ENCODE results near the gene SLC44A3. TPM values are rescaled to one million over a fixed set of nuclear protein-coding genes. Genes with fewer than 3 reads are reported as not detected.

The SLC44A3 gene
- total and polyA plus RNA-seq, 4 experiments from 2014 or later: 1.1 to 2.3 (median 1.9) TPM

DNA sequence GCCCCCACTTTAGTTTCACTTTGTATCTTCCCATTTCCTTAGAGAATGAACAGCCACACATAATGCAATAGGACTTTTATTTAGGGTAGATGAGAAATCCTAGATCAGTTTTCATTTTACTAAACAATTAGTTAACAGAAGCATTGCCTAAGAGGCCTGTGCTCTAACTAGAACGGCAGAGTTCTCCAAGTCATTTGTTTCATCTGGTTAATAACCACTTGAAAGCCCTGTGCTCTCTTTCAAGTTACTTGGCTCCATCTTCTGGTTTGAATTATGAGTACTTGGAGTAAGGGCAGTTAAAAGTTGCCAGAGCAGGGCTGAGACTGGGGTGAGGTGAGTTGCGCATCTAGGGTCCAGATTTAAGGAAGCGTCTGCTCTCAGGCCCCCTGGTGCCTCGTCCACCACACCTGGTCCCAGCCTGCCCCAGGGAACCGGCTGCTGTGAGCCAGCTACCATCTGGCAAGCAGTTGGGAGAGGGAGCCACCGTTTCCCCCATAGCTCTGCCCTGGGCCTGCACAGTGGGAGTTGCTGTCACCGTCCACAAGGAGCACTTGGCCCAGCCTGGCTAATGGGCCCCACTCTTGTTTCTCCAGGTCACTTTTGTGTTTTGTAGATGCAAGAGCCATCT, 18.1 kb upstream of the SLC44A3 start:
- no peak overlapping the region for H3K27ac ChIP-seq (ENCODE audit: low read depth, low read length)
- no peaks in the 10 kb centered on the region for H3K27me3 ChIP-seq (ENCODE audit: insufficient read depth, low read length)
- POLR2A ChIA-PET (ENCODE audit: partially characterized antibody): no interaction called here
- H3K36me3 ChIP-seq (ENCODE audit: insufficient read depth, low read length): no peaks in the 10 kb centered on the region
- peak overlapping the region in 7 of 8 donors; percentile 6 to 70 (median 47) for H3K4me3 Mint-ChIP-seq
- CTCF ChIA-PET (ENCODE audit: partially characterized antibody): interaction anchor here (1.4 to 6.3 kb wide), 3 partner anchors 52 to 325 kb away, joined by 3 to 61 read pairs (median 20); no protein-coding TSS in a partner anchor
- H3K27ac Mint-ChIP-seq: peak overlapping the region in 1 of 7 donors; percentile 4
- intact Hi-C loops (cut with micrococcal nuclease): no loop called here
- peak in 3 of 5 donors; percentile 24 to 33 (median 29) for DNase-seq
- H3K9me3 ChIP-seq (ENCODE audit: control insufficient read depth in 1 of 2, low read length in 2 of 2): no peaks in the 10 kb centered on the region
- H3K36me3 Mint-ChIP-seq: no peaks in the 10 kb centered on the region
- no peaks in the 10 kb centered on the region for H3K4me1 ChIP-seq (ENCODE audit: insufficient read depth, low read length)
- H3K27me3 Mint-ChIP-seq: peaks cover 1 to 5% of the 10 kb centered on the region in 2 donors
- peaks cover 0 to 1% (median 0%) of the 10 kb centered on the region in 8 donors for H3K9me3 Mint-ChIP-seq
- peaks cover 12 to 20% (median 17%) of the 10 kb centered on the region in 4 donors for H3K4me1 Mint-ChIP-seq
- H3K4me3 ChIP-seq (ENCODE audit: low read length in 2 of 2): no peak overlapping the region

DNA sequence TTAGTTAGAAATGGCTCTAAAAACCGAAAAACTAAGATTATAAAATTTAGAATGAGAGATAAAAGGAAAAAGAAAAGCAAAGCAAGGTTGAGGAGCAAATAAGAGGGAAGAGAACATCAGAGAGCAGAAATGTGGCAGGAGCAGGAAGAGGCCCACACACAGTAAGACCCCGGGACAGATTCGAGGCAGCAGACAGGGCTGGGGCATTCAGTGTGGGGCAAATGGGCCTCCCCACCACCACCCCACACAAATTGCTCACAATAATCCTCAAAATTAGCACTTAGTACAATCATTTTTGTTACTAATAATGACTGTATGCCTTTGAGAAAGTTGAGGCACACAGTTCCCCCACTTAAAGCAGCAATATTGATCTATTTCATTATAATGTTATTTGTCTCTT, 17.1 kb upstream of the SLC44A3 start:
- H3K4me1 Mint-ChIP-seq: peaks cover 12 to 25% (median 18%) of the 10 kb centered on the region in 4 donors
- Histone ChIP-seq H3K4me1 (ENCODE audit: insufficient read depth, low read length) (no peaks in the 10 kb centered on the region), H3K27ac (ENCODE audit: low read depth, low read length) (no peak overlapping the region), H3K9me3 (ENCODE audit: control insufficient read depth in 1 of 2, low read length in 2 of 2) (no peaks in the 10 kb centered on the region), H3K36me3 (ENCODE audit: insufficient read depth, low read length) (no peaks in the 10 kb centered on the region), H3K27me3 (ENCODE audit: insufficient read depth, low read length) (no peaks in the 10 kb centered on the region), H3K4me3 (ENCODE audit: low read length in 2 of 2) (no peak overlapping the region)
- no peaks in the 10 kb centered on the region for H3K9me3 Mint-ChIP-seq
- intact Hi-C loops (cut with micrococcal nuclease): no loop called here
- no peak for DNase-seq
- H3K27me3 Mint-ChIP-seq: peaks cover 1 to 5% of the 10 kb centered on the region in 2 donors
- H3K4me3 Mint-ChIP-seq: no peak overlapping the region
- CTCF ChIA-PET (ENCODE audit: partially characterized antibody): interaction anchor here (1.0 to 6.3 kb wide), 5 partner anchors 18 to 326 kb away, joined by 3 to 61 read pairs (median 4); no protein-coding TSS in a partner anchor
- H3K36me3 Mint-ChIP-seq: no peaks in the 10 kb centered on the region
- H3K27ac Mint-ChIP-seq: peak overlapping the region in 1 of 7 donors; percentile 36
- POLR2A ChIA-PET (ENCODE audit: partially characterized antibody): no interaction called here

- Mint-ChIP-seq H3K9me3 (no peaks in the 10 kb centered on the region), H3K4me3 (no peak overlapping the region), H3K27ac (no peak overlapping the region), H3K36me3 (no peaks in the 10 kb centered on the region), H3K4me1 (peaks cover 12 to 31% (median 18%) of the 10 kb centered on the region in 4 donors), H3K27me3 (peaks cover 1 to 5% of the 10 kb centered on the region in 2 donors)
- no peak for DNase-seq
- ChIA-PET POLR2A (ENCODE audit: partially characterized antibody) (no interaction called here), CTCF (ENCODE audit: partially characterized antibody) (interaction anchor here (0.9 to 6.3 kb wide), 12 partner anchors 7 to 782 kb away, joined by 3 to 61 read pairs (median 3); no protein-coding TSS in a partner anchor)
- intact Hi-C loops (cut with micrococcal nuclease): no loop called here
- H3K4me3 ChIP-seq (ENCODE audit: low read length in 2 of 2): no peak overlapping the region
- no peak overlapping the region for H3K27ac ChIP-seq (ENCODE audit: low read depth, low read length)
- H3K9me3 ChIP-seq (ENCODE audit: control insufficient read depth in 1 of 2, low read length in 2 of 2): no peaks in the 10 kb centered on the region
- no peaks in the 10 kb centered on the region for H3K36me3 ChIP-seq (ENCODE audit: insufficient read depth, low read length)
- H3K27me3 ChIP-seq (ENCODE audit: insufficient read depth, low read length): no peaks in the 10 kb centered on the region
- peaks cover 2% of the 10 kb centered on the region for H3K4me1 ChIP-seq (ENCODE audit: insufficient read depth, low read length)
These were observed 16.4 kb upstream of the SLC44A3 start for GRCh38 chr1:94803517-94804441.

GRCh38 chr1:94804442-94804837, 15.7 kb upstream of the SLC44A3 start:
- H3K27me3 Mint-ChIP-seq: peaks cover 1 to 5% of the 10 kb centered on the region in 2 donors
- Histone ChIP-seq H3K9me3 (ENCODE audit: control insufficient read depth in 1 of 2, low read length in 2 of 2) (no peaks in the 10 kb centered on the region), H3K4me1 (ENCODE audit: insufficient read depth, low read length) (peaks cover 4% of the 10 kb centered on the region), H3K4me3 (ENCODE audit: low read length in 2 of 2) (no peak overlapping the region), H3K27me3 (ENCODE audit: insufficient read depth, low read length) (no peaks in the 10 kb centered on the region), H3K36me3 (ENCODE audit: insufficient read depth, low read length) (no peaks in the 10 kb centered on the region), H3K27ac (ENCODE audit: low read depth, low read length) (no peak overlapping the region)
- H3K9me3 Mint-ChIP-seq: no peaks in the 10 kb centered on the region
- ChIA-PET POLR2A (ENCODE audit: partially characterized antibody) (no interaction called here), CTCF (ENCODE audit: partially characterized antibody) (interaction anchor here (0.9 to 6.3 kb wide), 15 partner anchors 8 to 783 kb away, joined by 3 to 61 read pairs (median 4); no protein-coding TSS in a partner anchor)
- peaks cover 12 to 34% (median 18%) of the 10 kb centered on the region in 4 donors for H3K4me1 Mint-ChIP-seq
- intact Hi-C loops (cut with micrococcal nuclease): no loop called here
- H3K27ac Mint-ChIP-seq: no peak overlapping the region
- no peak for DNase-seq
- no peaks in the 10 kb centered on the region for H3K36me3 Mint-ChIP-seq
- no peak overlapping the region for H3K4me3 Mint-ChIP-seq

DNA sequence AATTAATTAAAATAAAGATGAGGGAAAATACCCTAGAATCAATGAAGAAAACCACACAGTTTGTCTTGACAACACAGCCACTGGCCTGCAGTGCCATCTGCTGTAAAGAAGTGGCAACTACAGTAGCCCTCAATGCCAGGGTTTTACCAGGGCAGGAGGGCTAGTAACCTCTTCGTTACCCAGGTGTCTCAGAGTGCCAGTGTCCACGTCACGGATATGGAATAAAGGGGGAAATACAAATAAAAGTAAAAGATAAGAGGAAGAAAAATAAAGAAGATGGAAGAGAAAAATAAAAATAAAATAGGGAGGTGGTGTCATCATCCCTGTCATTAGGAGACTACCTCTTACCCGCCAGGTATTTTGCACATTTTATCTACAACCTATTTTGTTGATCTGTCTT, 14.2 kb upstream of the SLC44A3 start:
- Mint-ChIP-seq H3K9me3 (no peaks in the 10 kb centered on the region), H3K4me3 (peak overlapping the region in 2 of 8 donors; percentile 31 to 55), H3K27ac (peak overlapping the region in 1 of 7 donors; percentile 2), H3K36me3 (no peaks in the 10 kb centered on the region), H3K4me1 (peaks cover 12 to 34% (median 18%) of the 10 kb centered on the region in 4 donors), H3K27me3 (peaks cover 1 to 5% of the 10 kb centered on the region in 2 donors)
- Histone ChIP-seq H3K36me3 (ENCODE audit: insufficient read depth, low read length) (no peaks in the 10 kb centered on the region), H3K4me1 (ENCODE audit: insufficient read depth, low read length) (peaks cover 4% of the 10 kb centered on the region), H3K4me3 (ENCODE audit: low read length in 2 of 2) (no peak overlapping the region), H3K27ac (ENCODE audit: low read depth, low read length) (no peak overlapping the region), H3K27me3 (ENCODE audit: insufficient read depth, low read length) (no peaks in the 10 kb centered on the region), H3K9me3 (ENCODE audit: control insufficient read depth in 1 of 2, low read length in 2 of 2) (no peaks in the 10 kb centered on the region)
- DNase-seq: peak; percentile 33 to 46 (median 44)
- intact Hi-C loops (cut with micrococcal nuclease): loop anchor here (1.0 to 5.0 kb wide), 5 partner anchors 292 to 781 kb away; no protein-coding TSS in a partner anchor
- CTCF ChIA-PET (ENCODE audit: partially characterized antibody): interaction anchor here (0.8 to 6.3 kb wide), 18 partner anchors 10 to 1177 kb away, joined by 3 to 61 read pairs (median 5); no protein-coding TSS in a partner anchor
- POLR2A ChIA-PET (ENCODE audit: partially characterized antibody): no interaction called here

DNA sequence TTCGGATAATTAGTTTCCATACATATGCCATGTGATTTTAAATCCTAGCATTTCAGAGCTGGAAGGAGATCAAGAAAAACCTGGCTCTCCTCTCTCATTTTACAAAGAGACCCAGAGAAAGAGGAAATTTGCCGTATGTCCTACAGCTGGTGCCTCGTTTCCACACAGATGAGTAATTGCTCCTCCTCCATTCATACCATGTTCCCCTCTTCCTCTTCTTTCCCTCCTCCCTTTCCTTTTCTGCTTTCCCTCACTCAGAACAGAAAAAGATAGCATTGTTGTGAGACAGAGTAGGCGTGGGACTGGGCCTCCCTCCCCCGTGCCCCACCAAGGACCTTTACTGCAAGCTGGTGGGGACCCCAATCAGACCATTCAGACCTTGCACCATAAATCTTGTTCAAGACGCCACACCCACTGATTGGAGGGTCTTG, 13.7 kb upstream of the SLC44A3 start:
- intact Hi-C loops (cut with micrococcal nuclease): loop anchor here (1.0 to 5.0 kb wide), 5 partner anchors 292 to 781 kb away; no protein-coding TSS in a partner anchor
- H3K27me3 ChIP-seq (ENCODE audit: insufficient read depth, low read length): no peaks in the 10 kb centered on the region
- CTCF ChIA-PET (ENCODE audit: partially characterized antibody): interaction anchor here (0.8 to 6.3 kb wide), 16 partner anchors 11 to 1177 kb away, joined by 3 to 61 read pairs (median 5); no protein-coding TSS in a partner anchor

More for the DNA sequence above, 13.7 kb upstream of the SLC44A3 start:
- H3K27me3 Mint-ChIP-seq: peaks cover 3 to 5% of the 10 kb centered on the region in 2 donors
- POLR2A ChIA-PET (ENCODE audit: partially characterized antibody): no interaction called here
- Histone ChIP-seq H3K27ac (ENCODE audit: low read depth, low read length) (no peak overlapping the region), H3K9me3 (ENCODE audit: control insufficient read depth in 1 of 2, low read length in 2 of 2) (no peaks in the 10 kb centered on the region), H3K4me3 (ENCODE audit: low read length in 2 of 2) (no peak overlapping the region), H3K4me1 (ENCODE audit: insufficient read depth, low read length) (peaks cover 4% of the 10 kb centered on the region), H3K36me3 (ENCODE audit: insufficient read depth, low read length) (no peaks in the 10 kb centered on the region)
- H3K4me3 Mint-ChIP-seq: no peak overlapping the region
- no peaks in the 10 kb centered on the region for H3K36me3 Mint-ChIP-seq
- H3K27ac Mint-ChIP-seq: peak overlapping the region in 1 of 7 donors; percentile 37
- DNase-seq: no peak
- no peaks in the 10 kb centered on the region for H3K9me3 Mint-ChIP-seq
- H3K4me1 Mint-ChIP-seq: peaks cover 11 to 34% (median 17%) of the 10 kb centered on the region in 4 donors

Data from CD4-positive, alpha-beta memory T cell (primary cell).